HUDEP-2 (cell line): ENCODE data around the gene ZNF576.
"Not testable (repeated sequence)": the region's sequence is repeated elsewhere in the genome, so short reads cannot be mapped to it uniquely, and the experiment has no call there.

Experiments used
- DNase-seq, 76 experiments: peaks; one replicate each; lab custom pipeline; 2025; ENCODE audit not compliant: unreplicated experiment in 76 of 76; lab: John Stamatoyannopoulos, UW

Gene ZNF576

GRCh38 chr19:43623889-43624670, 27.7 kb downstream of the ZNF576 start:
- DNase-seq = peak in 67 of 76 experiments; percentile 18 to 86 (median 64)

DNA sequence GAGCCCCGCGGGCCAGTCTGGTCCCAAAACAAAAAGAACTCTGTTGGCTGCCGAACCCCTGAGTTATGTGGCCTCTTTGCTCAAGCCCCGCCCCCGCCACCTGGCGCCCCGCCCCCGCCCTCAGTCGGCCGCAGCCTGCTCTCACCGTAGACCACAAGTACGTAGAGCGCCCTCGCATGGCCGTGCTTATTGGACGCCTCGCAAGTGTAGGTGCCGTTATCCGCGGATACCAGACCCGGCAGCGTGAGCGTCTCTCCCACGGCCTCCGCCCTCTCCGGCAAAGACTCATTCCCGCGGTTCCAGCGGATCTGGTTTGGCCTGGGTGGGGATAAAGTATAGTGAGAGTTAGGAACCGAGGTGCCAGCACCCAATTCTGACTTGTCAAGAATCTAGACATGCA, 28.5 kb downstream of the ZNF576 start:
- peak in 75 of 76 experiments; percentile 57 to 96 (median 88) for DNase-seq

DNA sequence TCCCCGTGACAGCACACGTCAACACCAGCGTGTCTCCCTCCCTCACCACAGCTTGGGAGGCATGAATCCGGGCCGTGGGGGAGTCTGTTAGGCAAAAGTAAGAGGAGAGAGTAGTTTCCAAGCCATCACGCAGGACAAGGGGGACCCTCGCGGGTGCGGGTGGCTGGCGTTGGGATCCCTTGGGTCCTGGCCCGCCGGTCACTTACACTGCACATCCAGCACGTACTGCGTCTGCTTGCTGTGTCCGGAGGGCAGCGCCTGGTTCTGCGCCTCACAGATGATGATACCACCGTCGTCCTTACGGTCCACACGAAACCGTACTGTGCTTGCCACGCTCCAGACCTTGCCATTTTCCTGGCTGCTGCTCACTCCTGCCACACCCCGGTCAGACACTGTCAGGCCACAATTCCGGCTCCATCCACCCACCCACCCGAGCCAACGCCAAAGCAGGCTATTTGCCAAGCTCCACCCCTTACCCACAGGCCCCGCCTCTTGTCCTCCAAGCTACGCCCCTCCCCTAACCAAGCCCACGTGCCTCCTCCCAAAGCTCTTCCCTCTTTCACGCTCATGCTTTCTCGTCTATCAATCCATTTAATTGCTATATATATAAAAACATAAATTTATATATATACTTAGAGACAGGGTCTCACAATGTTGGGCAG, 29.7 kb downstream of the ZNF576 start:
- peak in 71 of 76 experiments; percentile 15 to 93 (median 75) for DNase-seq

- no peak for DNase-seq
Observed at GRCh38 chr19:43626838-43627237, 30.4 kb downstream of the ZNF576 start.

DNA sequence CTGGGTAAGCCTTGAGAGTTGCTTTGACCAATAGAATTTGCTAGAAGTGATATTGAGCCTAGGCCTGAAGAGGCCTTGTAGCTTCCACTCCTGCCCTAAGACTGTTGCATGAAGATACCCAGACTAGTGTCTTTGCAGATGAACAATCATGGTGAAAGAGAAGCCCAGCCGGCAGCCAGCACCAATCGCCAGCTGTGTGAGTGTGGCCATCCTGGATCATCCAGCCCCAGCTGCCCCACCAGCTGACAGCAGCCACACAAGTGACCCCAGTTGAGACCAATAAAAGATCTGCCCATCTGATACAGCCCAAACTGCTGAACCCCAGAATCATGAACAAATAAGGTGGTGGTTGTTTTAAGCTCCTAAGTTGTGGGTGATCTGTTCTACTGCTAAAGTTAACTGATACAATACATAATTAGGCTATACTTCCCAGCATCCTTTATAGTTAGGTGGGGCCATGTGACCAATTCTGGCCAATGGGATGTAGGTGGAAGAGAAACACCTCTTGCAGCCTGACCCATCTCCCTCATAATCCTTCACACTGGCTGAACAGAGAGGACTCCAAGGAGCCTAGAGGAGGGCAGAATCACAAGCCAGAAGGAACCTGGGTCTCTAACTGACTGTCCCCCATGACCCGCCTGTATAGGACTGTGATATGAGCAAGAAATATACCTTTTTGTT, 32.4 kb downstream of the ZNF576 start:
- no peak for DNase-seq

DNA sequence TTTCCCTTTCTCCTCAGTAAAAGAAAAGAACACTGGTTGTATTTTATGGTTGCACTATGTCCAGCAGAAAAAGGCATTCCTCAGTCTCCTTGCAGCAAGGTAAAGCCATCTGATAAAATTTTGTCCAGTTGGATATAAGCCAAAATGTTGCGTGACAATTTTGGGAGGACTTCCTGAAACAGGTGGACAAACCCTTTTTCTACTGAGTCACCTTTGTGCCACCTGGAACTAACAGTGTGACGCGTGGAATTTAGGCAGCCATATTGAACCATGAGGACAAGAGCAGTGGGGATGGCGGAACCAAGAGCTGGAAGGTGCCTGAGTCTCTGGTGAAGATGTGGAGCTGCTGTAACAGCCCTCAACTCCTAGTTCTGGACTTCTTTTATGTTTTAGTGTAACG, 35.1 kb downstream of the ZNF576 start:
- DNase-seq = no peak

- DNase-seq = no peak
Observed at GRCh38 chr19:43633520-43633919, 37.1 kb downstream of the ZNF576 start.

DNA sequence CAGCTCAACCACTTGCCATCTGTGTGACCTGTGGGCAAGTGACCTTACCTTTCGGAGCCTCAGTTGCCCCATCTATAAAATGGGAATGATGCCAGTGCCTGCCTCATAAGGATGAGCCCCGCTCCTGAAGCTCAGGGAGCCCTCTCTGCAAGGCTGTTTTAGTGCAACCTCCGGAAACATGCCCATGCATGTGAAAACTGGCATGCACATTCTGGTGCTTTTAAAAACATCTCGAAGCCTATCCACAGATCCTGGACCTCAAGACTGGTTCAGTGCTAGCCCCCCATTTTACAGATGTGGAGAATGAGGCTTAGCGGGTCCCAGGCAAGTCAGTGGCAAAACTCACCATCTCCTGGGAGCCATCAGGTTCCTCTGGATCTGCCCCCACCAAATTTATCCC, 37.7 kb downstream of the ZNF576 start:
- no peak for DNase-seq

DNA sequence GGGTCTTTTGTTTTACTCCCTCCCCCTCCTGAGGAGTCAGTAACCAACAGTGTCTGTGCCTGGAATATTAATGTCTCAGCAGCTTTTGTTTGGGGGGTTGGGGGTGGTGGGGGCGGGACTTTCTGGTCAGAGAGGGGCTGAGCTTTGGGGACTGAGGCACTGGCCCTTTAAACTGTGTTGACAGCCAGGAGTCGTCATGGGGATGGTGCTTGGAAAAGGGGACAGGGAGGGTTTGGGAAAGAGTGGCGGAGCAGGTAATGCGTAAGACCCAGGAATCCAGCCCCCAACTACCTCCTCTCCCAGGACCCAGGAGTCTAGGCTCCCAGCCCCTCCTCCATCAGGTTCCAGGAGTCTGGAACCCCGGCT, 38.1 kb downstream of the ZNF576 start:
- no peak for DNase-seq

- no peak for DNase-seq
Observed at GRCh38 chr19:43634872-43635560, 38.6 kb downstream of the ZNF576 start.

DNA sequence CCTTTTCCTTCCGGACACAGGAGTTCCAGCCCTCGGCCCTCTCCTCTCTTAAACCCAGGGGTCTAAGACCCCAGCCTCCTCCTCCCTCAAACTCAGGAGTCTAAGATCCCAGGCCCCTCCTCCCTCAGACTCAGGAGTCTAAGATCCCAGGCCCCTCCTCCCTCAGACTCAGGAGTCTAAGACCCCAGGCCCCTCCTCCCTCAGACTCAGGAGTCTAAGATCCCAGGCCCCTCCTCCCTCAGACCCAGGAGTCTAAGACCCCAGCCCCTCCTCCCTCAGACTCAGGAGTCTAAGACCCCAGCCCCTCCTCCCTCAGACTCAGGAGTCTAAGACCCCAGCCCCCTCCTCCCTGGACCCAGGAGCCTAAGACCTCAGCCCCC, 39.2 kb downstream of the ZNF576 start:
- not testable (repeated sequence) for DNase-seq

DNA sequence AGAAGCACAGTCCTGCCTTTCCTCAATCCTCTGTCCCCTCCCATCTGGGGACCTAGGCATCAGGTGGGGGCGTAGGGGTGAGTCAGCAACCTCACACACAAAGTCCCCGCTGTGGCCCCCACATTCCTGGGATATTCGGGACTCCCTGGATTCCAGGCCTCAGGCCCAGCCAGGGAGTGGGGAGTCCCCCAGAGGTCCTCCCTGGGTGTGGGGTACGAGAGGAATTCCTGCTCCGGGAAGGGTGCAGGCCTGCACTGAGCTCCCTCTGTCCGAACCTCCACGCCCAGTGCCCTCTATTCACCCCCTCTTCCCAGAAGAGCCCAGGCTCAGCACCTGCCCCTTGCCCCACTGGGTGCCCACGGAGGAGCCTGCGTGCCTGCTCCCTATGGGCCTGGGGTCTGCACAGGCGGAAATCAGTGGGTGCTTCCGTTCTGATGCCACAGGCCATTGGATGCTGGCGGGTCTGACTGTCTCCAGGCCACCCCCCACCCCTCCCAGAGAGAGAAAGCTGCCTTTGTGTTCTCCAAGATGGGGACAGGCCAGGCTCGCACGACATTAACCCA, 39.8 kb downstream of the ZNF576 start:
- no peak for DNase-seq

GRCh38 chr19:43638214-43638994, 42.0 kb downstream of the ZNF576 start:
- no peak for DNase-seq

DNA sequence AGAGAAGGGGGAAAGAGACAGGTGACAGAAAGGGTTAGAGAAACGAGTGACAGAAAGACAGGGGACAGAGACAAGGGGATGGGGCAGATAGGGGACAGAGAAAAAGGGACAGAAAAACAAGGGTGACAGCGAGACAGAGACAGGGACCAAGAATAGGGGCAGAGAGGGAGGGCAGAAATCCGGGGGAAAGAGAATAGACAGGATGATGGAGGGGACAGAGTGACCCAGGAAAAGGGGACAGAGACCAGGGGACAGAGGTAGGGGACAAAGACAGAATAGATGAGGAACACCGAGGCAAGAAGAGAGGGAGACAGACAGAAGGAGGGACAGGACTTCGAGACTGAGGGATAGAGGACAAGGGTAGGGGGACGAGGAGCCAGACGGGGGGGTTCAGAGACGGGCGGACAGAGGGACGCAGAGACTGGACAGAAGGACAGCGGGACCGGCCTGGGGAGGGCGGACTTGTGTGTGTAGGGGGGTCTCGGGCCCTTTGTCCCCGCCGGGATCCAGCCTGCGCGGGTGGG, 42.7 kb downstream of the ZNF576 start:
- no peak for DNase-seq

DNA sequence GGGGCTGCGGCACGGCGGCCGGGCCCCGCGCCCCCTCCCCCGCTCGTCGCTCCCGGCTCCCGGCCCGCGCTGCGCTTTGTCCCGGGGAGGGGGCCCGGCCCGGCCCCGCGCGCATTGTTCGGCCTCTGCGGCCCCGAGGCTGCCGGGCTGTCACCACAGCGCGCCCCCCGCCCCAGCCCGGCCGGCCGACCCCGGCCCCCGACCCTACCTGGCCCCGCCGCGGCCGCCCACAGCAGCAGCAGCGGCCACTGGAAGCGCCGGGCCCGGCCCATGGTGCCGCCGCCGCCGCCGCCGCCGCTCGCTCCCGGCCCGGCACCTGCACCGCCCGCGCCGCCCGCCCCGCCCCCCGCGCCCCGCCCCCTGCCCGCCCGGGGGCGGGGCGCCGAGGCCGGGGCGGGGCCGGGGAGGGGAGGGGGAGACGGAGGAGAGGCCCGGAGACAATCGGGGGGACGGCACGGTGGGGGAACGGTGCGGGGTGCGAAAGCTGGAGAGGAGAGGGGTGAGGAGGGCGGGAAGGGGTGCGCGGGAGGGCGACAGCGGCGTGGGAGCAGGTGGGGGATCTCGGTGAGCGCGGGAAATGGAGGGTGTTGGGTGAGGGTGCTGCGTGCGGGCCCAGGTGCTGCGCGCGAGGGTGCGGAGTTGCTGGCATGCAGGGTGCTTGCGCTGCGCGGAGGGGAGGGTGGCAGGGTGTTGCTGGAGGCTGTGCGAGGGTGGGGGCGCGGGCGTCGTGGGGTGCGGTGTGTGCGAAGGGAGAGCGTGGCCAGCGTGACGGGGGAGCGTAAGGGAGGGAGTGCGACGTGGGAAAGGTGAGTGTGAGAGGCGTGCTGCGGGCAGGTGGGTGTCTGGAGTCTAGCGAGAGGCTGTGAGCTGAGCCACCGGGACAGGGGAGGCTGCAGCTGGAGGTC, 43.4 kb downstream of the ZNF576 start, which contains the start of gene CADM4:
Gene CADM4, minus strand, starts transcription at position 332 of the 905 bp plus-strand sequence. Its CDS starts 60 bp downstream, at position 272.
- DNase-seq = peak in 14 of 76 experiments; percentile 10 to 33 (median 16)

- DNase-seq = no peak
Observed at GRCh38 chr19:43640424-43640757, 44.0 kb downstream of the ZNF576 start.

DNA sequence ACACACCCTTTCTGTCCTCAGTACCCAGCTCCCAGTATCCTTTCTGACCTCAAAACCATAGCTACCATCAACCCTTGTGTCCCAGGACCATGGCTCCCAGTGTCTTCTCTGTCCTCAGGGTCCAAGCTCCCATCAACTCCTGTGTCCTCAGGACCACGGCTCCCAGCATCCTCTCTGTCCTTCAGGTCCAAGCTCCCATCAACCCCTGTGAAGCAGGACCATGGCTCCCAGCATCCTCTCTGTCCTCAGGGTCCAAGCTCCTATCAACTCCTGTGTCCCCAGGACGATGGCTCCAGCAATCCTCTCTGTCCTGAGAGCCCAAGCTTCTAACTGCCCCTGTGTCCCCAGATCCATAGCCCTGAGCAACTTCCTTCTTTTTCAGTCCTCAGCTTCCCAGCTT, 44.9 kb downstream of the ZNF576 start:
- DNase-seq = no peak

GRCh38 chr19:43642531-43642930, 46.1 kb downstream of the ZNF576 start:
- DNase-seq = no peak

GRCh38 chr19:43643326-43643725, 46.9 kb downstream of the ZNF576 start:
- no peak for DNase-seq
